NCI-H1436 treated with DMSO at 0.1 percent for 48 hours (cell line): Measurements from ENCODE around the gene CFAP73.
"Not testable (repeated sequence)": the region's sequence is repeated elsewhere in the genome, so short reads cannot be mapped to it uniquely, and the experiment has no call there.

Experiments used
- DNase-seq: peaks from one replicate; lab custom pipeline; 2025; lab: John Stamatoyannopoulos, UW

CFAP73 gene

GRCh38 chr12:113119980-113120669, 29.4 kb upstream of the CFAP73 start:
- no peak for DNase-seq

- DNase-seq = no peak
Observed at GRCh38 chr12:113120670-113121370, 28.7 kb upstream of the CFAP73 start.

- no peak for DNase-seq
Observed at GRCh38 chr12:113127791-113128199, 21.7 kb upstream of the CFAP73 start.

DNA sequence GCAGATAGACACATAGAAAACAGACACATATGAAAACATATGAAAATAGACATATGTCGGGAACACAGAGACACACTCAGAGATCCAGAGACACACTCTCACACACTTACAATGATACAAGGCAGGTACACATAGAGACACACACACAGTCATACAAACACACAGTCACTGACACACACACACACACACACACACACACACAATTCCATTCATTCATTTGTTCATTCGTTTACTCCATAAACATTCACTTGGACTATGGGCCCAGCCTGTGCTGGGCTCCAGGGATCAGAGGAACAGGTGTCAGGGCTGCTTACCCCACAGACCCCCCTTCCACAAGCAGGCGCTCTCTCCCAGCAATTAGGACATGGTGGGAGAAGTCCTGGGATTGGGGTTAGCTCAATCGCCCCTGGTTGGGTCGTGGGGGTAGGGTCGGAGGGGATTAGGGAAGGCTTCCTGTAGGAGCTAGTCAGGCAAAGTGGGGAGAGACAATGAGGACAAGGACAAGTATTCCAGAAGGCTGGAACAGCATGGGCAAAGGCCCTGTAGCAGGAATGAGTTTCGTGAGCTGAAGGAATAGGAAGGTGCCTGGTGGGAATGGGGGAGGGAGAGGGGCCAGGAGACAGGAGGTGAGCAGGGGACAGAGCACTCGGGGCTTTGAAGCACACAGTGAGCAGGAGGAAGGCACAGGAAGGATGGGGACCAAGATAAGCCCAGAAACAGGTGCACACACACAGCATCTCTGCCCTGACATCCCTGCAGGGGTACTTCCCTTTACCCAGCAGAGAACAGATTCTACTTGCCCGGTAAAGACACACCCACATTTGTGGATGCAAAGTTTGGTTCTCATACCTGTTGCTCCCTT, 20.5 kb upstream of the CFAP73 start:
- no peak for DNase-seq

GRCh38 chr12:113129664-113130456, 19.7 kb upstream of the CFAP73 start:
- DNase-seq = no peak

GRCh38 chr12:113130457-113131135, 18.9 kb upstream of the CFAP73 start:
- no peak for DNase-seq

GRCh38 chr12:113131556-113131955, 18.0 kb upstream of the CFAP73 start:
- DNase-seq = no peak

DNA sequence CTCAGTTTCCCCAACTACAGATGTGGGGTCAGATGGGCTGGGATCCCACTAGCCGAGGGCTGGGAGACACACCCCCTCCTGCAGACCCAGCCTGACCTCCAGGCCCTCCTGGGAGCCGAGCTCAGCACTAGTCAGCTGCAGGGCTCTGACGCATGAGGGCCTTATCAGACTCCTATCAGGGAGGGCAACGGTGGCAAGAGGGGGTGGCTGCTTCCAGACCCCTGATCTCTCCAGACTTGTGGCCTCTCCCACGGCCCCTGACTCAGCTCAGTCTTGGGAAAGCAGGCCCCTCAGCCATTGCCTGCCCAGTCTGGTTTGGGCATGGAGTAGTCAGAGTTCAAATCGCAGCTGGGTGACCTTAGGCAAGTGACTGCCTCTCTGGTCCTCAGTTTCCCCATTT, 16.5 kb upstream of the CFAP73 start:
- DNase-seq = no peak

DNA sequence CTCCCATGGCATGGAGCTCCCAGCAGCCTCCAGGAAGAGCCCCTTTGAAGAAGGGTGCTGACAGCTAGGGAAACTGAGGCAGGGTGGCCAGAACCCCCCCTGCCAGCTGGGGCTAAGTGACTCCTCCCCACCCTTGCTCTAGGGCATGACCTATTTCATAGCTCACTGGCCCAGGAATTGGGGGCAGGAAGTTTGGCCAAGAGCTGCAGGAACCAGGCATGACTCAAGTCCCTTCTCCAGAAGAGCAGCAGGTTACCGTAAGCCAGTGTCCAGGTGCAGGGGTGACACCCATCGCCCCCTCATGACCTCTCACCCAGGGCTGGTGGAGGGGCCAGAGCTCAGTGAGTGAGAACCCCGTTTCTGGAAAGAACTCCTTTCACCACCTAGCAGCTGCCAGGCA, 15.9 kb upstream of the CFAP73 start:
- DNase-seq = no peak

- no peak for DNase-seq
Observed at GRCh38 chr12:113134071-113134470, 15.5 kb upstream of the CFAP73 start.

DNA sequence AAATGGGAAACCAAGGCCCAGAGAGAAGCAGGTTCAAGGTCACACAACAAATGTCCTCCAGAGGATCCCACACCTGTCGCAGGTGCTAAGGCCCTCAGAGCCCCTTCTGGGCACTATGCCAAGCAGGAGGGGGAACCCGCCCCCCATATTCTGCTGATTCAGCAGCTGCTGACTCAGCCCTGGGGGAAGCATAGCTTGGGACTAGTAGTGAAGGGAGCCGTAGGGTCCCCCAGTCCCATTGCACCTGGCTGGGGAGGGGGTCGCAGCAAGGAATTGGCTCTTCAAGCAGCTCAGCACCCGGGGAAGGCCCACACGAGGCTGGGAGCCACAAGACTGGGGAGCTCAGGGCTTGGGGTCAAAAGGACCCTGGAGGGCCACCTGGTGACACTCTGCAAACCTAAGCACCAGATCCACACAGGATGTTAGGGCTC, 15.0 kb upstream of the CFAP73 start:
- DNase-seq = no peak

DNA sequence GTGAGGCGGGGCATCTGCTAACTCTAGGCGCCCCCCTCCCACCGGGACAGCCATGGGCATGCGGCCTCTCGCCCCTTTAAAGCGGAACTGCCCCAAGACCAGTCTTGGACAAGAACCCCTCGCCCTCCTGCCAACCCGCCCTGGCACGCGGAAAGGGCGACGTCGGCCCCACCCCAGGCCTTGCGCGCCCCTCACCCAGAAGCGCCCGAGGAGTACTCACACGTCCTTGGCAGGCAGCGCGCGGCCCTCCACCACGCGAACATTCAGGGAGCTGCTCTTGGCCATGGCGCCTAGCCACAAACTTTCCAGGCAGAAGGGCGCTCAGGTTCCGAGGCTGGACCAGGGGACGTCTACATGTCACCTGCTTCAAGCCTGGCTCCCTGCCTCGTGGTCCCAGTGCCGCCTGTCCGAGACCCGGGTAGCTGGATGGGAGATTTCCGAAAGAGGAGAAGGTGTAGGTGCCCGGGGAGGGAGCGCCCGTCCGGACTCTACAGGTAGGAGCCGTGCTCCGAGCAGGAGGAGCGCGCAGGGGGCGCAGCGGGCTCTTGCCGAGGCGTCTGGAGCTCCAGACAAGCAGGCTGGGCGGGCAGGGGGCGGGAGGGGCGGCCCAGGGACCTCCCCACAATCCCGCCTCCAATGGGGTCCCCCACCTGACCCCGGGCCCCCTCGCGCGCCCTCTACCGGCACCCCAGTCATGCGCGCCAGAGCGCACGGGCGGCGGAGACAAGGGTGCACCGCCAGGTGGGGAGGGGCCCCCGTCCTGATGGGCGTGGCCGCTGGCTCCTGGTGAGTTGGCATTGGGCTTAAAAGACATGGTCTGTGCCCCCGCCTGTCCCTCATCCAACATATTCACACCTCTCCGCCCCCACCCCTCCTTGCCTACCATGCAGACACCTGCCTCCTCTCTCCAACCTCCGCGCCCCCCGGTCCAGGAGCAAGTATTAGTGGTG, 14.1 kb upstream of the CFAP73 start, which contains the start of gene RASAL1:
TSS of gene RASAL1 (minus strand) at position 584 of the 950 bp plus-strand sequence. CDS start at position 285, 299 bp downstream.
- DNase-seq = no peak

DNA sequence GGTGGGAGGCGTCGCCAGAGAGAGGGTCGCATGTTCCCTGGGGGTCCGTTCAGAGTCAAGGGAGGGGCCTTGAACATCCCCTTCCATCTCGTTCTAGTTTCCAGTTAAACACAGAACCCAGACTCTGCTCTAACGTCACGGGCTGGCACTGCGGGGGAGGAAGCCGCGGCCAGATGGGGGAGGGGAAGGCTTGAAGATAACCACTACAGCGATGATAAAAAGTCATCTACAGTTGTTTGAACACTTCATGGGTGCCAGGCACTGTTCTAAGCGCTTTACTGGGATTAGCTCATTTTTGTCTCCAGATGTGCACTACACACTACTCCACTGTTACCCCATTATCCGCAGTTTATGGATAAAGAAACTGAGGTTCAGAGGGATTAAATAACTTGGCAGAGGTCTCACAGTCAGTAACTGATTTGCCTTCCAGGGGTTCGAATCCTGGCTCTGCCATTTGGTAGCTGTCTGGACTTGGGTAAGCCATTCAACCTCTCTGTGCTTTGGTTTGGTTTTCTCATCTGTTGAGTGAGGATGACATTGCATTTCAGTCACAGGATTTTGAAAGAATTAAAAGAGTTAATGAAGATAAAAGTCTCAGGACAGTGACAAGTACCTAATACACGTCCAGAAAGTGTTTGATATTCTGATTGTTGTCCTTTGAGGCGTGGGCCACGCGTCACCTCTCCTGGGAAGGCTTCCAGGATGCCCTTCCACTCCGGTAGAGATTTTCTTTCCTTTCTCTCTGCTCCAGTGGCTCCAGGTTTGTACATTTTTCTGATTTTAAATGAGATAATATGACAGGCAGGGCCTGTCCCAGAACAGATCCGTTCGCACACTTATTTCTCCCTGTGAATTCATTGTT, 13.2 kb upstream of the CFAP73 start:
- no peak for DNase-seq

GRCh38 chr12:113136990-113137511, 12.5 kb upstream of the CFAP73 start:
- DNase-seq = no peak

DNA sequence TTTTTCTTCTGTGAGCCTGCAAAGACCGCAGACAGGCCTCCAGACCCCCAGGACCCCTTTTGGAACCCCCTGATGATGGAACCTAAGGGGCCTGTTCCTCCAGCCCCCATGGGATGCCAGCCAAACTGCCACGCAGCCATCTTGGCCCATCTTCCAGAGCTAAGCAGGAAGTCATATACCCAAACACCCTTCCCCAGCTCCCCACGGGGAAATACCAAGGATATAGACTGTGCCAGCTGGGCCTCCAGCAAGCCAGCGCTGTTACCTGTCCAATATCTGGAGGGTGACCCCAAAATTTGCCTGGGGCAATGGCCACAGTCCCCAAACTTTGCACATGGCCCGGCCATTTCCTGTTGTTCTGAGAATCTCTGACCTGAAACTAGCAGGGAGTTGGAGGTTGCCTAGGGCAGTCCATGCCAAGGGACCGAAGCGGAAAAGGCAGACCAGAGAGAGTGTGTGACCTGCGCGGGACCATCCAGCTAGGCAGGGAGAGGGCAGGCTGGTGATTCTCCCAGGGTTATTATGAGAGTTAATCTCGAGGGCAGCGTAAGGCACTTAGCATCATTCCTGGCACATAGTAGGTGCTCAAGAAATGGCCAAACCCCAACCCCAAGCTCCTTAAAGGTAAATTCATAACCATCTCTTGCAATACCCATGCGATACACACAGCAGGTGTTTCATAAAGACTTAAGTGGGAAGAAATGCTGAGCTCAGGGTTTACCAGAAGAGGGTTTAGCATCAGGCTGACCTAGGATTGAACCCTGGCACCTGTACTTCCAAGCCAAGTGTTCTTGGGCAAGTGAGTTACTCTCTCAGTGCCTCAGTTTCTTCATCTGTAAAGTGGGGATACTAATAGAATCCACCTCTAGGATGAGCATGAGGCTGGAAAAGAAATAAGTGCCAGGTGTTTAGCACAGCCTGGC, 11.4 kb upstream of the CFAP73 start:
- DNase-seq = no peak

- no peak for DNase-seq
Observed at GRCh38 chr12:113138826-113139225, 10.7 kb upstream of the CFAP73 start.

GRCh38 chr12:113140706-113141105, 8.8 kb upstream of the CFAP73 start:
- no peak for DNase-seq

- DNase-seq = not testable (repeated sequence)
Observed at GRCh38 chr12:113141716-113142115, 7.8 kb upstream of the CFAP73 start.
